ENCODE results near the gene POP4. TPM values are rescaled to one million over a fixed set of nuclear protein-coding genes. Genes with fewer than 3 reads are reported as not detected.
A peak's percentile ranks its signal among the peaks of the same experiment; 100 is the strongest.

POP4 gene
- total and polyA plus RNA-seq, 2 donors (not counting 3 experiments of a cell fraction or from before 2014, with no cell fraction given), result 56.2 to 64.4 TPM

- POLR2A ChIA-PET, result interaction anchor here (1.0 to 1.7 kb wide), 7 partner anchors 56 to 124 kb away, joined by 3 to 14 read pairs (median 4); partner anchors contain the start of genes C19orf12 and PLEKHF1
These were observed 301 bp downstream of the POP4 start for GRCh38 chr19:29606420-29606747.

More at GRCh38 chr19:29606420-29606747, 301 bp downstream of the POP4 start:
- H3K79me2 ChIP-seq (ENCODE audit: control insufficient read depth, insufficient read depth, low read length), result peaks cover 8% of the 10 kb centered on the region
- CTCF ChIA-PET, result interaction anchor here (0.6 to 7.8 kb wide), 9 partner anchors 13 to 299 kb away, joined by 3 to 210 read pairs (median 4); partner anchors contain the start of genes C19orf12 and PLEKHF1
- peak overlapping the region; percentile 88 for H3K9ac ChIP-seq (replicated peaks; ENCODE audit: extremely low read depth, insufficient read depth, low read length)
- H3K4me3 ChIP-seq (replicated peaks in 1 of 3; ENCODE audit: insufficient read depth in 1 of 3, low read depth in 1 of 3, low read length in 3 of 3), result peak overlapping the region; percentile 72 to 76 (median 72)
- dilution Hi-C loops (cut with MboI; ENCODE audit: extremely low pct_ligation_motif_present, low sequenced_read_pairs) (no loop called here), intact Hi-C loops (cut with micrococcal nuclease) (loop anchor here (1.0 to 2.0 kb wide), 3 partner anchors 60 to 206 kb away; no protein-coding TSS in a partner anchor)
- peak overlapping the region; percentile 70 for H3K27ac ChIP-seq (ENCODE audit: insufficient read depth, low read depth, low read length)
- H3K4me2 ChIP-seq (ENCODE audit: insufficient read depth, low read length), result peak overlapping the region; percentile 61
- H3K9me1 ChIP-seq (replicated peaks; ENCODE audit: control insufficient read depth, extremely low read depth, insufficient read depth, low read length), result no peaks in the 10 kb centered on the region
- TF ChIP-seq CTCF (IDR thresholded peaks at IDR 0.05; ENCODE audit: extremely low read depth in 1 of 2, insufficient read depth in 1 of 2, low read depth in 1 of 2, low read length in 2 of 2), result no peak
- TF ChIP-seq GATA2 (IDR thresholded peaks at IDR 0.05; ENCODE audit: insufficient read depth, insufficient read length, low read depth, low read length), result no peak
- TF ChIP-seq MYC (IDR thresholded peaks at IDR 0.05; ENCODE audit: low read depth, low read length), result no peak
- TF ChIP-seq EZH2 (IDR thresholded peaks at IDR 0.05; ENCODE audit: borderline replicate concordance, low read depth, low read length, severe bottlenecking), result no peak
- no peak for TF ChIP-seq JUN (IDR thresholded peaks at IDR 0.05; ENCODE audit: borderline replicate concordance, insufficient read depth, insufficient read length, low read depth)
- TF ChIP-seq POLR2AphosphoS5 (IDR thresholded peaks at IDR 0.05; ENCODE audit: insufficient read depth, low read depth, low read length), result no peak
- no peak for TF ChIP-seq FOS (IDR thresholded peaks at IDR 0.05; ENCODE audit: borderline replicate concordance, insufficient read depth, low read length)
- TF ChIP-seq POLR2A (IDR thresholded peaks at IDR 0.05; ENCODE audit: low read depth, low read length), result no peak
- TF ChIP-seq MAX (IDR thresholded peaks at IDR 0.05; ENCODE audit: insufficient read depth, insufficient read length), result no peak
- H3K9me3 ChIP-seq (replicated peaks; ENCODE audit: control insufficient read depth, insufficient read depth, low read length), result no peaks in the 10 kb centered on the region
- FAIRE-seq (peak; percentile 8), DNase-seq (ENCODE audit: low read depth, low spot score) (no peak)
- peaks cover 10% of the 10 kb centered on the region for H3K4me1 ChIP-seq (ENCODE audit: control insufficient read depth, extremely low read depth, insufficient read depth, low read length)
- H4K20me1 ChIP-seq (replicated peaks; ENCODE audit: control insufficient read depth, extremely low read depth, insufficient read depth, low read length), result no peaks in the 10 kb centered on the region
- peak overlapping the region; percentile 88 for H2AFZ ChIP-seq (ENCODE audit: low read depth, low read length)
- peaks cover under 1 to 5% of the 10 kb centered on the region in 2 experiments for H3K36me3 ChIP-seq (ENCODE audit: control insufficient read depth in 2 of 2, extremely low read depth in 1 of 2, insufficient read depth in 2 of 2, low read length in 2 of 2)
- BruUV-seq (replicated peaks), result TSS peak; percentile 61
- no peaks in the 10 kb centered on the region for H3K27me3 ChIP-seq (ENCODE audit: control insufficient read depth in 2 of 2, insufficient read depth in 2 of 2, low read length in 2 of 2)
